Stimulated activated CD8-positive, alpha-beta memory T cell treated with anti-CD3 and anti-CD28 coated beads, Interleukin-4, amount 100 ng/mL, for 24 hours (primary cell): Measurements from ENCODE around the gene HCFC1.

ENCODE experiments used
- DNase-seq: peaks from one replicate; pipeline ENCODE4 v3.0.0-alpha.2; 2020; ENCODE audit warnings: low read depth

Gene HCFC1

DNA sequence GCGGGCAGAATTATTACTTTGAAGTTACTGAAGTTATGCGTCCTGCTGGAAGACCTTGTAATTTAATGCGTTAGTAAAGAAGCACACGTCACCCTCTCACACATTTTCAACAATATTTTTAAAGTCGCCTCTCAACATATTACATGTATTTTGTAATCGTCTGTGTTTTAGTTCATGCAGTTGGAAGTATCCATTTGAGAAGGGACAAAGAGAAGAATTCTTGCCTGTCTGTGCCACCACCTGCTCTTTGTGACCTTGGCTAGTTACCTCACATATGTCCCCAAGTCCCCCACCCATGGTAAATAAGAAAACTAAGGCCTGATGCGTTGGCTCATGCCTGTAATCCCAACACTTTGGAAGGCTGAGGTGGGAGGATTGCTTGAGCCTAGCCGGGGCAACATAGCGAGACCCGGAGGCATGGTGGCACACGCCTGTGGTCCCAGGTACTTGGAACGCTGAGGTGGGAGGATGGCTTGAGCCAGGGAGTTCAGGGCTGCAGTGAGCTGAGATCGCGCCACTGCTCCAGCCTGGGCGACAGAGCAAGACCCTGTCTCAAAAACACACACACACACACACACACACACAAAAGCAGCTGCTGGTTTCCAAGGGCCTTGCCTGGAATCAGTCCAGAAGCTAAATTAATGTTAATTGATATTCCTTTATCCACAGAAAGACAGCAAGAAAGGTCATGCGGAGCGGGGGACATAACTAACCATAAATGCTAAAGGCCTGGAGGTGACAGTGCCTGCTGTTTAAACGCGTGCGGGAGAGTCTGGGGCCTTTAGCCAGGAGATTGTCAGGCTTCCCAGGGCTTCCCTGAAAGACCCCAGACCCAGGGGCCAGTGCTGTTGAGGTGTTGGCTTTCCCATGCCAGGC, 1.7 kb upstream of the HCFC1 start:
- DNase-seq: no peak

DNA sequence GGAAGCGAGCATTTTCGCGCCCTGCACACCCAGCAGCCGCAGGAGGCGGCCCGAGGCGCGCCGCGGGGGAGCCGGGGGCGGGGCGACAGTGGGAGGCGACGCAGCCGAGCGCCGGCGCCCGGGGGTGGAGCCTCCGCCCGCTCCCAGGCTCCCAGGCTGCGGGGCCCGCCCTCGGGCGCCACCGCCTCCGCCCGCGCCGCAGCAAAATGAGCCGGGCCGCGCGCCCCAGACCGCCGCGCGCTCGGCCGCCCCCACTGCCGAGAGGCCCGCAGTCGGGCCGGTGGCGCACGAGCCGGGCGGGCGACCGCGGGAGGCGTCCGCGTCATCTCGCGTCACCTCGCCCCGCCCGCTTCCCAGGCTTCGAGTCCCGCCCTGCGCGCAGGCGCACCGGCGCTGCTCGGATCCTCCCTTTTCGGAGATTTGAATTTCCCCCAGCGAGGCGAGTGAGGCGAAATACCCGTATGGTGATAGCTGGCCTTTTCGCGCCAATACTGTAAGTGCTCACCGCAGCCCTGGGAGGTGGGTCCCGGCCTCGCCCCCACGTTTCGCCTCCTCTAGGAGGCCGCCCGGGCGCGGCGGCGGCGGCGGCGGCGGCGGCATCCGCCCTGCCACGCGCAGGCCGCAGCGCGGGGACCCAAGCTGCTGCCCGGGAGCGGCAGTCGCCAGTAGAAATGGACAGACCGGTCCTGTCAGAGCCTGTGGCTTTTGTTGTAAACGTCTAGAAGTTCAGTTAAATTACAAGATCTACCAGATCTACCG, 929 bp upstream of the HCFC1 start, which contains the start of gene TMEM187:
TMEM187 (plus strand) TSS at position 387 of the 759 bp plus-strand sequence. CDS start 9,309 bp downstream, outside the sequence.
- DNase-seq: peak; percentile 87

DNA sequence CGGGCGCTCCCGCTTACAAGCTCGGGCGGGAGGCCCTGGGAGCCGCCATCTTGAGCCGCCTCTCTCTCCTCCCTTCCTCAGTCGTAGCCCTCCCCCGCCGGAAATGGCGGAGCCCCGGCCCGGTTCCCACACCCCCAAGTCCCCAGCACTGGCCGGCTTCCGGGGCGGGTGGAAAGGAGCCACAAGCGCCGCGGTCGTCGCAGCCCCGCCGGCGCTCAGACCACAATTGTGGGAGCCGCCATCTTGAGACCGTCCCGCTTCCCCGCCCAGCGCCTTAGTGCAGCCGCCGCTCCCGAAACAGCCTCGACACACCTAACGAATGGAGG, 531 bp downstream of the HCFC1 start:
- peak; percentile 88 for DNase-seq

DNA sequence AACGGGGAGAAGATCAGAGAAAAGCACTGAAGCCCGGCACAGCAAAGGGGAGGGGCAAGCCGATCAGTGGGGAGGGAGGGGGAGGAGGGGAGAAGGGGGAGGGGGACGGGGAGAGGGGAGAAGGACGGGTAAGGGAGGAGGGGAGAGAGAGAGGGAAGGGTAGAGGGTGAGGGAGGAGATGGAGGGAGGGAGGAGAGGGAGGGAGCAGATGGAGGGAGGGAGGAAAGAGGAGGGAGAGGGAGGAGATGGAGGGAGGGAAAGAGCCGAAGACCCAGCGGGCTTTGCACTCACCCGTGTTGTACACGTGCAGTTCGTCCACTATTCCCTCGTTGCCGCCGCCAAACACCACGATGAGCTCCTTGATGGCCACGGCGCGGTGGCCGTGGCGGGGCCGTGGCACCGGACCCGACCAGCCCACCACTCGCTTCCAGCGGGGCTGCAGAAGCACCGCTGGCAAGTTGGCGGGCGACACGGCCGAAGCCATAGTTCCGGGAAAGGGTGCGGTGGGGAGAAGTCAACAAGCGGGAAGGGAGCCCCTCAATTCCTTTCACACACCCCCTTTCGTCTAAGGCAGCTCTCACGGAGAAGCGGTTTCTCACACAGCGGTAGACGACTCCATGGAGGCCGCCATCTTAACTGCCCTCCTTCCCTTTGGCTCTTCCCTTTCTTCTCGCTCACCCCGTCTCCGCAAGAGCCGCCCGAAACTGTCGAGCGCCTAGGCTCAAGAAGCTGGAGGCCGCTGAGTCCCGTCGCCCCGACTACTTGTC, 1.1 kb downstream of the HCFC1 start:
- no peak for DNase-seq

DNA sequence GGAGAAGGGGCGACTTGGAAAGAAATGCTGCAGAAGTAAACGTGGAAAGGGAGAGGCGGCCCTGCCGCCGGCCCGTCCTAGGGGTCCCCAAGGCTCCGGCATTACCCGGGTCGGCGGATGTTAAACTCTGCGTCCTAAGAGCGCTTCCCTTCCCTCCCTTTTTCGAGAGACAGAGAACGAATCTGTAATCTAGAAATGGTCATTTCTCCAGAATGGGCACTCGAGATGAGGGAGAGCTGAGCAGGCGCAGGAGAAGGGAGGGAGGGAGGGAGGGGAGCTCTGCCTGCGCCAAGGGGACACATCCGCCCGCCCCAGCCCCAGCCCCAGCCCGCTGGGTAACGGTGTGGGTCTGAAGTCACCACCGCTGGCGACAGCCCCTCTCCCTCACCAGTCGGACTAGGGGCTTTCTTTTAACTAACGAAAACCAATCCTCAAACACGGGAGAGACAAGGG, 1.7 kb downstream of the HCFC1 start:
- DNase-seq: no peak

DNA sequence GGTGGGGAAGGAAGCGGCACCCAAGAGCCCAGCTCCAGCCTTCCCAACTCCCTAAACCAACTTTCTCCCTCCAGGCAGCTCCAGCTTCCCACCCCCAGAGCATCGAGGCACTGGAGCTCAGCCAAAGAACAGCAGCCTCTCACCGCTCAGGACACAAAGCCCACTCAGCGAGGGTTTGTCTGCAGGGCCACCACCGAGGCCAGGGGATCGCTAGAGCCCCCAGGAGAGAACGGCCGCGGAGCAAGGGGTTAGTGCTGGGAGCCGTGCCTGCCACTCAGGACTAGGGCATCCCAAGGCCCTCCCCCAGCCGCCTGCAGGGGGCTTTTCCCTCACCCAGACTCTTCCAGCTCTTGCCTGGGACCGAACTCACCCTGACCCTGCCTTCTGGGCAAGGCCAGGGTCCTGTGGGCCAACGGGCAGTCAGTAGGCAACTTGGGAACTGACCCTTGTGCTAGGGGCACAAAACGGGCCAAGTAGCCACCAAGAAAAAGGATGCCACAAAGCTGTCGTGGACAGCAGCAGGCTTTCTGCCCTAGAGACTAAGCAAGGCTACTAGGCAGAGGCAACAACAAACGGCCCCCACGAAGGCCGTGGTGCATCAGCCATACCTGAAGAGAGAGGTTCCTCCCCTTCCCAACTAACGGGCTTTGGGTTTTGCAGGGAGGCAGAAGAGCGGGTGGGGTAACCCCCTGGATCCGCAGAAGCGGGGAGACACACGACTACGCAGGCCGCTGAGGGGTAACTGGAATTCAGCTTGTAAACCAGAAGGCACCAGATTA, 2.3 kb downstream of the HCFC1 start:
- DNase-seq: no peak

DNA sequence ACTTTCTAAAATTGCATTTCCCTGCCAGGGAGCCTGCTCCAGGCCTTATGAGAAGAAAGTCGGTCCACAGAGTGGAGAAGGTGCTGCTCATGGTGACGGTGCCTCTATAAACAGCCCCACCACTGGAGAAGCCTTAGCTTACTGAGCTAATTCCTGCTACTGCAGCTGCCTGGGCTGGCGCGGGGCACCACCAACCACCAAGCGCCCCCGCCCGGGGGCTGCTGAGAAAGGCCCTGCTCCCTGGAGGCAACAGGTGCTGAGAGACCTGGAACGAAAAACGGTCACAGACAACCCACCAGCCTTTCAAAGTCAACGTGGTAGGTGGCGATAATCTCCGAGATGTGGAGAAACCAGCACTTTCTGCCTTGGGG, 2.9 kb downstream of the HCFC1 start:
- no peak for DNase-seq

DNA sequence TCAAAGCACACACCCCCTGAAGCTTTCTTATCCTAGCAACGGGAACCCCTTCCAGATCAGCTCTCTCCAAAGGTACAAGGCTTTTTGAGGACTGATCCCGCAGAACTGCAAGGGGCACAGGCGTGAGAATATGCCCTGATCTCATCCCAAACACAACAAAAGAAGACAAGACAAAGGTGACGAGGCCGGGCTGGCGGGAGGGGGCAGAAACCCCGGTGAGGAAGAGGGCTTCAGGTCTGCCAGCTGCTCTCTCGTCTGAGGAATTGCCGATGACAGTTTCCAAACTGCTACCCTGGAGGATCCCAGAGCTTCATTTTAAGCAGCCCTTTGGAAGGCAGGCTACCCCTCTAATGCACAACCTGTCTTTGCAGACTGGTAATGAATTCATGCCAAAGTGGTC, 3.4 kb downstream of the HCFC1 start:
- no peak for DNase-seq

DNA sequence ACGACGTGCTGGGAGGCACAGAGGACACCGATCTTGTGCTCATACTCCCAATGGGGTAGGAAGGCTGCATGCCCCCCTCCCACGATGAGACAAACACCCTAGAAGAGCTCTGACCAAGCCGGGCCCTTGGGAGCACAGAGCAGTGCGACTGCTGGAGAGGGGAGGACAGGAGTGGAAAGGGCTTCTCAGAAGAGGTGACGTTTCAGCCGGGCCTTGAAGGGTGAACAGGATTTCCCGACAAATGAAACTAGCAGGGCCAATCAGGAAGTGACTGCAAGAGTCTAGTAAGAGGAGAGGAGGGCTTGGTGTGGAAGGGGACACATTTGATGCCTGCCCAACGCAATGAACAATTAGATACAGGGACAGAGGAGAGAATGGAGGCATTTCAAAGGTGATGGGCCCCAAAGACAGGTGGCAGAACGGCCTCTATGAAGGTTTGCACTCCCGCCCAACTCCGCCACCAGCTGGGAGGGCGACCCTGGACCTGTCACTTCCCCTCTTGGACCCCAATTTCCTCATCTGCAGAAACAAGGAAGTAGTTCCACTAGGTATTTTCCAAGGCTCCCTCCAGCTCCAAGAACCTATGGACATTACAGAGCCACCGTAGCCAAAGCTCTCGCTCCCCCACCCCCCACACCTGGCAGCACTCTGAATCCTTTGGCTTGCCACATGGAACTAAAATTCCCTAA, 3.9 kb downstream of the HCFC1 start:
- DNase-seq: no peak

DNA sequence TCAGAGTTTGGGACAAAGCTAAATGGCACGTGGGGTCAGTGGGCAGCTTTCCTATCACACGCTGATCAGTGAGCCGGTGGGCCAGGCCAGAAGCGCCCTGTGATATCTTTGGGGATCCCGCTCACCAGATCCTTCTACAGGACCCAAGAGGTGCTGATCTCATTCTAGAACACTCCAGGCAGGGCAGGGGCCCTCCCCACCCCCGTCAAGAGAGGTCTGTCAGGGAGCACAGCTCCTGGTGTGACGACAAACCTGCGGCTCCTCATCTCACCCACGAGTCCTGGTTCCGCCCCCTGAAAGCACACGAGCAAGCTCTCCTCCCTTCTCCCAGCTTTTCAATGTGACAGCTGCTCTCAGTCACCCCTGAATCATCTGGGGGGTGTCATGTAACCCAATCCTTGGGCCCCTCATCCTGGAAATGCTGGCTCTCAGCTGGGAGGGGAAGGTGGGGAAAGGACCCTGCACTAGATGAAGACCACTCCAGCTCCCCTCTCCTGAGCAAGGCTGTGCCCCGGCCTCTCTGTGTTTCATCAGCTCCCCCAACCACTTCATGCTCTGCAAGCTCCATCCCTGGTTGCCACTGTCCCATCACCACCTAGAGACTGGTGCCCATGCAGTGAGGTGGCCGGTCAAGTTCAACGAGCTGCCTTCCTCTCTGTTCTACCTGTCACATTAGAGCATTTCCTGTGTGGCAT, 4.6 kb downstream of the HCFC1 start:
- no peak for DNase-seq

DNA sequence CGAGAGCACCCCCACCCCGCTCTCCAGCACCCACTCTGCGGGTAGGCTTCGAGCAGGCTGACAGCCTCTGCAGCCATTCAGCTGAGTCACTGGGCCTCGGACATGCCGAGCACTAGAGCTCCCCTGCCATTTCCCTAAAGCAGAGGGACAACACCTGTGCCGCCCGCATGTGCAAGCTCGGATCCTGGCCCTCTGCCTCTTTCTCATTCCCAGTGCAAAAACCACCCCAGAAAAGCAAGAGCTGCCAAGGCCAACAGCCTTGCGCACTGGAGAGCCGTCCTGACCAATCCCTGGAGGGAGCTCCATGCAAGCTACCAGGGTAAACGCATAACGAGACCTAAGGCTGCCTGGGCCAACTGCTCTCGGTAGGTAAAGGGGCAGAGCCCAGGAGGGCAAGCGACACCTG, 5.3 kb downstream of the HCFC1 start:
- no peak for DNase-seq

DNA sequence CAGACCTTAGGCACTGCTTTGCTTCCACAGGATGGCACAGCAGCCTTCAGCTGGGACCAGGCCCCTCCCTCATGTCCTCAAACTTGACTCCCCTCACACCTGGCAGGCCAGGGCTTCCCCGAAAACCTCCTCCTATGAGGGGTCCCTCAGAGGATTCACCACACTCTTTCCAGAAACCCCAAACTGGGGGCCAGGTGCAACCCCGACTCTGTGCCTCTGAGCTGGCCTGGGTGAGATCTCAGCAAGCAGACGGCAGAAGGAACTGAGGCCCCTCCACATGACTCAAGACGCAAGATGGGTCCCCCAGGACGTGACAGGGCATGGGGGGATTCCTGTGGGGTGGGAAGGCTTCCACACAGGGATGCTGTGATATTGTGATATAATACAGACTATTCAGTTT, 6.2 kb downstream of the HCFC1 start:
- DNase-seq: no peak

DNA sequence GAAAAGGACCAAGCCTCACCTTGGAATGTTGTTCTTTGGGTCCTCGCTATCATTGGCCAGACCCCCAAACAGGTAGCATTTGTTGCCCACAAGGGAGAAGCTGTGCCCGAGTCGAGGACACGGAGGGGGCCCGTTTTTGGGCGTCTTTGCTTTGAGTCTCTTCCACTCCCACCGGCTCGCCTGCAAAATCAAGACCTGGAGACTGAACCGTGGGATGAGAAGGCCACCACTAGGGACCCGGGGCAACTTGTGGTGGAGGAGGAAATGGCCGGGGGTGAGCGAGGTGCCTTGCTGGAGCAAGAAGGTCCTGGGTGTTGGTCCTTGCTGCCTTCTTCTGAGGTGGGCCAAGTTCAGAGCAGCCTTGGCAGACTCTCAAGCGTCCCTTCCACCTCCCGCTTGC, 7.5 kb downstream of the HCFC1 start:
- DNase-seq: no peak

DNA sequence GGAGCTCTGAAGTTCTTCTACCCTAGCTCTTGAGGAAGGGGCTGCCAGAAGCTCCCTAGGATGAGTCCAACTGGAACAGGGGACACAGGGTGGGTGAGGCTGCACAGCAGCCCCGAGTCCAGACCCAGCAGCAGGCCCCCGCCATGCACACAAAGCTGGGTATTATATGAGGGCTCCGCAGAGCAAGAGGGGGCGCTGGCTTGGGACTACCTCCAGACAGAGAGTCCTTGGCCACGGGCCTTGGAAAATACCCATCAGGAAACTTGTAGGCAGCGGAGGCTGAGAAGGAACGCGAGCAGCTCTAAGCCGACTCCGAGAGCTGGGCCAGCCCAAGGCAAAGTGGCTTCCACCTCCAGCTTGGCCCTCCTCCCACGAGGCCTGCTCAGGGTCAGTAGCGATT, 8.1 kb downstream of the HCFC1 start:
- no peak for DNase-seq

DNA sequence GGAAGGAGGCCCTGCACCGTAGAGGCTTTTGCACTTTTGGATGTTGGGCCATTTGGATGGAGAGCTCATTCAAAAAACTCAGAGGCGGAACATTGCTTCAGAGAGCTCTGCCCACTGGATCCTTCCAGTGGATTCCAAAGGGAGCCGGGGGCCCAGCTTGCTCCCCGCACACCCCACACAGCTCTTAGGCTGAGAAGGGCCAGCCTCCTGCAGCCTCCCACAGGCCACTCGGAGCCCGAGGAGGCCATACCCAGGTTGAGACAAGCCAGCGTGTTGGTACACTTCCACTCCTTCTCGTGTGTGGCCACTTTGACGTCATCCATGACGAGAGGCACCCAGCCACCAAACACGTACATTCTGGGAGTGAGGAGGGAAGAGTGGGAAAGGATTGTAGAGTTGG, 10.3 kb downstream of the HCFC1 start:
- no peak for DNase-seq

DNA sequence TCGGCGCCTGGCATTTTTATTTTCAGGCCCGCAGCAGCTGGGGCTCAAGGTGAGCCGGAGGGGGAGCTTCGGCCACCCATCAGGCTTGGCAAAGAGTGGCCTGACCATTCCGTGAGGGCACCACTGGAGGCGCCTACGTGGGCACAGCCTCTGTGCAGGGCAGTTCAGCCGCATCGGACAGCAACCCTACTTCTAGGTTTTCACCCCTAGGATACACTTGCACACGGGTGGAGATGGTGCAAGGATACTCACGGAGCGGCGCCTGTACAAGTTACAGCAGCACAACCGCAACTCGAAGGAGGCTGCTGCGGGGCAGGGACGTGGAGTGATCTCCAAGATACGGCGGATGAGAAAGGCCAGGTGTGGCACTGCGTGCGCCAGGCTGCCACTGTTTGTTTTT, 10.8 kb downstream of the HCFC1 start:
- DNase-seq: no peak

DNA sequence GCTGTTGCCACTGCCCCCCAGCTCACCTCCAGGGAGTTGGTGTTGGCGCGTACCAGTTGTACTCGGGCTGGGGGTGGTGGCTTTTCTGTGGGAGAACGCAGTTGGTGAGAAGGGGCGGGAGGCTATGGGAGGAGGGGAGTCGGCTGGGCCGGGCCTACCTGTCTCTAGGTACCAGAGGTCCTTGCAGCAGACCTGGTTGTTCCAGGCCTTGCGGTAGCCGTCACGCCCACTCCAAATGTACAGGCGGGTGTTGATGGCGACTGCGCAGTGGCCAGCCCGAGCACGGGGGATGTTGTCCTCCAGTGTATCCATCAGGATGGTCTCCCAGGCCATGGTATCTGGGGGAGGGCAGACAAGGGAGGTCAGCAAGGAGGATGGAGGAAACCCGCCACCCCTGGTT, 11.5 kb downstream of the HCFC1 start:
- DNase-seq: no peak

DNA sequence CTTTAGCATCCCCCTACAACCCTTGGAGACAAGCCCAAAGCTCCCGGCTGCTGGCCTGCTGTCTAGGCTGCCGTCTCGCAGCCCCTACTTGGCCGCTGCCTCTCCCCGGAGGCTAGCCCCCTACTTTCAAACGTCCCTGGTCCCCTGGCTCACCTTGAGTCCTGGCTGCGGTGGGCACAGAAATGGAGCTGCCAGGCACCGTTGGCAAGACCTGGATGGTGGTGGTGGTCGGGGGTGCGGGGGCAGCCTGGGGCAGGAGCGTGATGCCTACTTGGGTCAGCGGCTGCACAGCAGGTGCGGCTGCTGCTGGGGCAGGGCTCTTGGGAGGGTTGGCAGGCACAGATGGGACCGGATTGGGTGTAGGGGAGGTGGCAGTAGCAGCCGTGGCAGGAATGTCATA, 12.0 kb downstream of the HCFC1 start:
- no peak for DNase-seq

DNA sequence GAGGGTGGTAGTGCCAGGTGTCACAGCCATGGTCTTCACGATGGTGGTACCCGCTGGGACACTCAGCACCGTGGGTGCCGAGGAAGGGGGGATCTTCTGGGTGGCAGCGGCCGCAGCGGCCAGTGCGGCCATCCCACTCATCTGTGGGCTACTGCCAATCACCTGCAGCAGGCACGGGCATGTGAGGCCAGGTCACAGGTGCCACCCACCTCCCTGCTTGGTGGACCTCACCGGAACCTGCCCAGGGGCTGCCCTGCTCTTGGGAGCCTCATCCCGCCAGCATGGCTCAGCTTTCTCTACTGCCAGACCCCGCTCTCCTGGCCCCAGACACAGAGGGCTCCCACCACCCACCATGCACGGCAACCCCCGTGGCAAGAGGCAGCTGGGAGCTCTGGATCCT, 13.0 kb downstream of the HCFC1 start:
- no peak for DNase-seq

DNA sequence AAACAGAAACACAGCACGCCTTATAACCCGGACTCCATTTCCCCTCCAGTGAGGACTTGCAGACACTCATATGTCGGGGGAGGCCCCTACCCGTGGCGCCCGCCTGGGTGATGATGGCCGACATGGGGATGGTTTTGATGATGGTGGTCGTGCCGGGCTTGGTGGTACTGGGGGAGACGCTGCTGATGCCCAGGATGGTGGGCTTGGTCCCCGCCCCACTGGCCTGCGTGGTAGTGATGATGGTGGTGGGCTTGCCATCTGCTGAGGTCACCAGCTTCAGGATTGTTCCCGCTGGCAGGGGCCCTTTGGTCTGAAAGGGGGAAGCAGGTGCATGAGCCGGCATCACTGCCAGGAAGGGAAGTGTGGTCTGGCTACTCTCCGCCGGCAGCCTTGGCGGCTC, 14.4 kb downstream of the HCFC1 start:
- no peak for DNase-seq
